RWPE2 (cell line): Measurements from ENCODE around the gene DHRS3.
"Not testable (repeated sequence)": the region's sequence is repeated elsewhere in the genome, so short reads cannot be mapped to it uniquely, and the experiment has no call there.

Source experiments
- ATAC-seq: fragments of 200-7000 bp; cut with Tn5 transposase; 3 replicates; pipeline ENCODE4 v1.9.1; 2021; ENCODE audit warnings: low read depth
- DNase-seq: peaks from one replicate; pipeline ENCODE4 v3.0.0-alpha.2; 2020; ENCODE audit warnings: low spot score
- H3K27ac ChIP-seq: fragments of 450-650 bp; 2 replicates; pipeline ENCODE4 v1.5.1; 2017; ENCODE audit warnings: mild to moderate bottlenecking; ENCODE audit not compliant: poor library complexity, severe bottlenecking
- H3K27me3 ChIP-seq: fragments of 250-450 bp; sonication (Bioruptor Pico); 2 replicates; pipeline ENCODE4 v1.5.1; 2021; ENCODE audit warnings: mild to moderate bottlenecking, moderate library complexity; ENCODE audit not compliant: insufficient read depth, poor library complexity, severe bottlenecking
- H3K36me3 ChIP-seq: fragments of 250-450 bp; sonication (Bioruptor Pico); 2 replicates; pipeline ENCODE4 v1.5.1; 2020; ENCODE audit warnings: low read depth, mild to moderate bottlenecking, moderate library complexity
- H3K4me1 ChIP-seq: fragments of 250-450 bp; sonication (Bioruptor Pico); 2 replicates; pipeline ENCODE4 v1.5.1; 2021; ENCODE audit warnings: mild to moderate bottlenecking, moderate library complexity; ENCODE audit not compliant: insufficient read depth, poor library complexity, severe bottlenecking
- H3K4me3 ChIP-seq: fragments of 250-450 bp; sonication (Bioruptor Pico); 2 replicates; pipeline ENCODE4 v1.5.1; 2021; ENCODE audit warnings: mild to moderate bottlenecking, moderate library complexity; ENCODE audit not compliant: severe bottlenecking
- H3K9me3 ChIP-seq: fragments of 250-450 bp; sonication (Bioruptor Pico); 2 replicates; pipeline ENCODE4 v1.5.1; 2021; ENCODE audit warnings: mild to moderate bottlenecking, moderate library complexity; ENCODE audit not compliant: severe bottlenecking
- TF ChIP-seq, protein P1 (sequence below): fragments of 450-650 bp; IDR thresholded peaks from one replicate; pipeline ENCODE4 v1.5.1; 2017; ENCODE audit warnings: mild to moderate bottlenecking, moderate library complexity; ENCODE audit not compliant: poor library complexity, severe bottlenecking

Gene DHRS3

GRCh38 chr1:12539320-12539704 is 78.7 kb downstream of the DHRS3 start:
- H3K9me3 ChIP-seq, result no peaks in the 10 kb centered on the region
- no peaks in the 10 kb centered on the region for H3K27me3 ChIP-seq
- ATAC-seq (no peak), DNase-seq (no peak)
- TF ChIP-seq, protein P1, sequence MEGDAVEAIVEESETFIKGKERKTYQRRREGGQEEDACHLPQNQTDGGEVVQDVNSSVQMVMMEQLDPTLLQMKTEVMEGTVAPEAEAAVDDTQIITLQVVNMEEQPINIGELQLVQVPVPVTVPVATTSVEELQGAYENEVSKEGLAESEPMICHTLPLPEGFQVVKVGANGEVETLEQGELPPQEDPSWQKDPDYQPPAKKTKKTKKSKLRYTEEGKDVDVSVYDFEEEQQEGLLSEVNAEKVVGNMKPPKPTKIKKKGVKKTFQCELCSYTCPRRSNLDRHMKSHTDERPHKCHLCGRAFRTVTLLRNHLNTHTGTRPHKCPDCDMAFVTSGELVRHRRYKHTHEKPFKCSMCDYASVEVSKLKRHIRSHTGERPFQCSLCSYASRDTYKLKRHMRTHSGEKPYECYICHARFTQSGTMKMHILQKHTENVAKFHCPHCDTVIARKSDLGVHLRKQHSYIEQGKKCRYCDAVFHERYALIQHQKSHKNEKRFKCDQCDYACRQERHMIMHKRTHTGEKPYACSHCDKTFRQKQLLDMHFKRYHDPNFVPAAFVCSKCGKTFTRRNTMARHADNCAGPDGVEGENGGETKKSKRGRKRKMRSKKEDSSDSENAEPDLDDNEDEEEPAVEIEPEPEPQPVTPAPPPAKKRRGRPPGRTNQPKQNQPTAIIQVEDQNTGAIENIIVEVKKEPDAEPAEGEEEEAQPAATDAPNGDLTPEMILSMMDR, result no peak
- H3K4me1 ChIP-seq, result no peaks in the 10 kb centered on the region
- no peak overlapping the region for H3K4me3 ChIP-seq
- no peak overlapping the region for H3K27ac ChIP-seq
- no peaks in the 10 kb centered on the region for H3K36me3 ChIP-seq

DNA sequence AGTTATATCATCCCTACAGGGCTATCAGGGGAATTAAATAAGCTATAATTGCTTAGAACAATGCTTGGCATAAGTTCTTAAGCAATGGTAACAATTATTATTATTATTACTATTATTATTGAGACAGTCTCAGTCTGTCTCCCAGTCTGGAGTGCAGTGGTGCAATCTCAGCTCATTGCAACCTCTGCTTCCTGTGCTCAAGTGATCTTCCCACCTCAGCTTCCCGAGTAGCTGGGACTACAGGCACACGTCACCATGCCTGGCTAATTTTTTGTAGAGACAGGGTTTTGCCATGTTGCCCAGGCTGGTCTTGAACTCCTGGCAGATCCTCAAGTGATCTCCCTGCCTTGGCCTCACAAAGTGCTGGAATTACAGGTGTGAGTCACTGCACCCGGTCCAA is 79.5 kb downstream of the DHRS3 start:
- not testable (repeated sequence) for H3K4me1 ChIP-seq, H3K27ac ChIP-seq, H3K27me3 ChIP-seq, ATAC-seq, H3K36me3 ChIP-seq, DNase-seq, H3K4me3 ChIP-seq, H3K9me3 ChIP-seq

GRCh38 chr1:12537906-12538461 is 80.0 kb downstream of the DHRS3 start:
- Histone ChIP-seq H3K9me3 (no peaks in the 10 kb centered on the region), H3K27me3 (no peaks in the 10 kb centered on the region), H3K4me3 (no peak overlapping the region), H3K27ac (no peak overlapping the region), H3K36me3 (no peaks in the 10 kb centered on the region), H3K4me1 (no peaks in the 10 kb centered on the region)
- ATAC-seq (no peak), DNase-seq (no peak)
- TF ChIP-seq, protein P1, result no peak

DNA sequence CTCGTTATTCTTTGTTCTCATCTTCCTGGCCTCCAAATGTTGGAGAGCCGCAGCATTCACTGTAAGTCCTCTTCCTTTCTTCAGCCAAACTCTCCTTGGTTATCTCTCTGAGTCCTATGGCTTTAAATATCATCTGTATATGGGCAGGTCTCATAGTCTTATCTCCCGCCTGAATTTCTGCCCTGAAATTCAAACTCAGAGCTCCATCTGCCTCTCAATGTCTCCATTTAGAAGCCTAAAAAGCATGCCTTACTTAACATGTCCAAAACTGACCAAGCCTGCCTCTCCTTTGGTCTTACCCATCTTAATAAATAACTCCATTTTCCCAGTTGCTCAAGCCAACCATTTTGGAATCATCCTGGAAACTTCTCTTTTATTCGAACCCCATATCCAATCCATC is 80.7 kb downstream of the DHRS3 start:
- H3K9me3 ChIP-seq, result no peaks in the 10 kb centered on the region

GRCh38 chr1:12536023-12536639 is 81.9 kb downstream of the DHRS3 start:
- ATAC-seq (no peak), DNase-seq (no peak)
- TF ChIP-seq, protein P1, result no peak
- Histone ChIP-seq H3K4me3 (no peak overlapping the region), H3K36me3 (no peaks in the 10 kb centered on the region), H3K4me1 (no peaks in the 10 kb centered on the region), H3K27me3 (no peaks in the 10 kb centered on the region), H3K9me3 (no peaks in the 10 kb centered on the region), H3K27ac (no peak overlapping the region)

More for the DNA sequence above, 80.7 kb downstream of the DHRS3 start:
- Histone ChIP-seq H3K4me1 (no peaks in the 10 kb centered on the region), H3K36me3 (no peaks in the 10 kb centered on the region), H3K4me3 (no peak overlapping the region), H3K27me3 (no peaks in the 10 kb centered on the region), H3K27ac (no peak overlapping the region)
- ATAC-seq, result no peak
- DNase-seq, result no peak
- TF ChIP-seq, protein P1, result no peak
